Measurements from ENCODE around the gene GLB1L2.

DNA sequence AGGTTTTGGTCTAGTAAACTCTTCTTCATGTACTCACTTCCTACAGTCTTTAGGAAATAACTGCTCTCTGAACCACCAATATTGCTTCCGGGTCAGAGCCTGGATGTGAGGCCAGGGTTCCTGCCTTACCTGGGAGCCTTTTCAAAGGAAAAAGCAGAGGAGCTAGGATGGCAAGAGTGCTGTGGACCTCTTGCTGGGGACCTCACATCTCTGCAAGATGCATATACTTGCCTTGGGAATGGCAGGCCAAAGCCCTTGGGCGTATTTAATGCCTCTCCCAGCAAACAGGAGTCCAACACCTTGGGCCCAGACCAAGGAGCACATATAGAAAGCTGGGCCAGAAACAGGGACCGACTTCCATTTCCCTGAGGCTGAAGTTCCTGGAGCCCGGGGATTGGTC lies 5.3 kb downstream of the GLB1L2 start:
- TF ChIP-seq, protein P1, sequence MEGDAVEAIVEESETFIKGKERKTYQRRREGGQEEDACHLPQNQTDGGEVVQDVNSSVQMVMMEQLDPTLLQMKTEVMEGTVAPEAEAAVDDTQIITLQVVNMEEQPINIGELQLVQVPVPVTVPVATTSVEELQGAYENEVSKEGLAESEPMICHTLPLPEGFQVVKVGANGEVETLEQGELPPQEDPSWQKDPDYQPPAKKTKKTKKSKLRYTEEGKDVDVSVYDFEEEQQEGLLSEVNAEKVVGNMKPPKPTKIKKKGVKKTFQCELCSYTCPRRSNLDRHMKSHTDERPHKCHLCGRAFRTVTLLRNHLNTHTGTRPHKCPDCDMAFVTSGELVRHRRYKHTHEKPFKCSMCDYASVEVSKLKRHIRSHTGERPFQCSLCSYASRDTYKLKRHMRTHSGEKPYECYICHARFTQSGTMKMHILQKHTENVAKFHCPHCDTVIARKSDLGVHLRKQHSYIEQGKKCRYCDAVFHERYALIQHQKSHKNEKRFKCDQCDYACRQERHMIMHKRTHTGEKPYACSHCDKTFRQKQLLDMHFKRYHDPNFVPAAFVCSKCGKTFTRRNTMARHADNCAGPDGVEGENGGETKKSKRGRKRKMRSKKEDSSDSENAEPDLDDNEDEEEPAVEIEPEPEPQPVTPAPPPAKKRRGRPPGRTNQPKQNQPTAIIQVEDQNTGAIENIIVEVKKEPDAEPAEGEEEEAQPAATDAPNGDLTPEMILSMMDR (IDR thresholded peaks at IDR 0.05 in 2 of 3, conservative IDR thresholded peaks at IDR 0.05 in 1 of 3; ENCODE audit: borderline replicate concordance in 1 of 3, insufficient read depth in 1 of 3, low read depth in 2 of 3, low read length in 2 of 3): no peak
- TF ChIP-seq ZNF274 (IDR thresholded peaks at IDR 0.05; ENCODE audit: low read depth, low read length) (no peak), EGR1 (IDR thresholded peaks at IDR 0.05; ENCODE audit: low read depth) (no peak), POLR2AphosphoS5 (IDR thresholded peaks at IDR 0.05; ENCODE audit: low read depth, low read length) (no peak), SIN3A (IDR thresholded peaks at IDR 0.05; ENCODE audit: low read depth) (no peak)

Measured in HCT116 (cell line).